GM23338 (cell line): ENCODE measurements around the gene ELFN2. TPM values are rescaled to one million over a fixed set of nuclear protein-coding genes. Genes with fewer than 3 reads are reported as not detected.
A peak's percentile ranks its signal among the peaks of the same experiment; 100 is the strongest.

Experiments used
- ATAC-seq: fragments of 200-7000 bp; cut with Tn5 transposase; 3 replicates; pipeline ENCODE4 v1.9.1; 2020
- DNase-seq: peaks from one replicate; pipeline ENCODE4 v3.0.0-alpha.2; 2015; ENCODE audit warnings: low spot score
- H2AFZ ChIP-seq: fragments of 200-600 bp; sonication (generic); 2 replicates; pipeline ENCODE4 v1.8.0; 2016; ENCODE audit warnings: antibody characterized with exemption, mild to moderate bottlenecking, moderate library complexity
- H3F3A ChIP-seq: fragments of 200-600 bp; sonication (generic); replicated peaks from 2 replicates; pipeline ENCODE4 v1.8.0; 2017; ENCODE audit warnings: antibody characterized with exemption, mixed run types, low read depth
- H3K27ac ChIP-seq: fragments of 200-600 bp; sonication (generic); 2 replicates; pipeline ENCODE4 v1.6.1; 2016; ENCODE audit warnings: low read depth
- H3K27me3 ChIP-seq: fragments of 200-600 bp; sonication (generic); 2 replicates; pipeline ENCODE4 v1.8.0; 2016; ENCODE audit warnings: mild to moderate bottlenecking, mixed run types, moderate library complexity; ENCODE audit not compliant: insufficient read depth
- H3K36me3 ChIP-seq: fragments of 200-600 bp; sonication (generic); 2 replicates; pipeline ENCODE4 v1.8.0; 2016; ENCODE audit warnings: mild to moderate bottlenecking; ENCODE audit not compliant: insufficient read depth
- H3K4me1 ChIP-seq: fragments of 200-600 bp; sonication (generic); 2 replicates; pipeline ENCODE4 v1.8.0; 2016; ENCODE audit warnings: mild to moderate bottlenecking, moderate library complexity; ENCODE audit not compliant: insufficient read depth
- H3K4me2 ChIP-seq: fragments of 200-600 bp; sonication (generic); 2 replicates; pipeline ENCODE4 v1.7.1; 2017; ENCODE audit warnings: mixed run types
- H3K4me3 ChIP-seq: fragments of 200-600 bp; sonication (generic); 2 replicates; pipeline ENCODE4 v1.6.1; 2016; ENCODE audit warnings: mixed run types
- H3K79me2 ChIP-seq: fragments of 200-600 bp; sonication (generic); replicated peaks from 2 replicates; pipeline ENCODE4 v1.8.0; 2017; ENCODE audit warnings: mild to moderate bottlenecking; ENCODE audit not compliant: insufficient read depth
- H3K9me2 ChIP-seq: fragments of 200-600 bp; sonication (generic); 2 replicates; pipeline ENCODE4 v1.8.0; 2017; ENCODE audit not compliant: insufficient read depth
- H4K20me1 ChIP-seq: fragments of 200-600 bp; sonication (generic); replicated peaks from 2 replicates; pipeline ENCODE4 v1.8.0; 2017; ENCODE audit warnings: mild to moderate bottlenecking; ENCODE audit not compliant: insufficient read depth
- H3K27ac Mint-ChIP-seq: 2 replicates; pipeline ENCODE4 v1.8.0; 2020; ENCODE audit warnings: inconsistent platforms, mild to moderate bottlenecking, moderate library complexity, mixed read lengths
- H3K27me3 Mint-ChIP-seq: 3 replicates; pipeline ENCODE4 v1.8.0; 2022; ENCODE audit warnings: low read depth, mild to moderate bottlenecking, moderate library complexity, mixed read lengths, inconsistent platforms; ENCODE audit not compliant: insufficient read depth, poor library complexity
- H3K36me3 Mint-ChIP-seq: 3 replicates; pipeline ENCODE4 v1.8.0; 2021; ENCODE audit warnings: low read depth, mild to moderate bottlenecking, inconsistent platforms, moderate library complexity, mixed read lengths
- H3K4me1 Mint-ChIP-seq: 3 replicates; pipeline ENCODE4 v1.8.0; 2020; ENCODE audit warnings: mild to moderate bottlenecking, inconsistent platforms, mixed read lengths
- H3K4me3 Mint-ChIP-seq: 3 replicates; pipeline ENCODE4 v1.8.0; 2021; ENCODE audit warnings: moderate library complexity, mild to moderate bottlenecking, inconsistent platforms, mixed read lengths
- H3K9me3 Mint-ChIP-seq: 3 replicates; pipeline ENCODE4 v1.8.0; 2020; ENCODE audit warnings: moderate library complexity, mild to moderate bottlenecking, inconsistent platforms, mixed read lengths
- CTCF ChIP-seq, 2 experiments: fragments of 200-600 bp in 1 of 2; sonication (generic) in 1 of 2; conservative IDR thresholded peaks; 2 replicates each; pipeline versions ENCODE4 v1.5.1 to v1.6.1; 2016 to 2017; ENCODE audit warnings: antibody characterized with exemption in 2 of 2, low read depth in 2 of 2, mild to moderate bottlenecking in 2 of 2, moderate library complexity in 1 of 2
- ETS1 ChIP-seq: IDR thresholded peaks from 2 replicates; pipeline ENCODE4 v1.6.1; 2016; ENCODE audit warnings: antibody characterized with exemption
- EZH2 ChIP-seq: fragments of 200-600 bp; sonication (generic); IDR thresholded peaks from one replicate; pipeline ENCODE4 v1.8.0; 2017; ENCODE audit warnings: antibody characterized with exemption, mild to moderate bottlenecking, low read depth; ENCODE audit not compliant: unreplicated experiment
- EZH2phosphoT487 ChIP-seq: fragments of 200-600 bp; sonication (generic); IDR thresholded peaks from one replicate; pipeline ENCODE4 v1.8.1; 2018; ENCODE audit warnings: antibody characterized with exemption; ENCODE audit not compliant: unreplicated experiment
- NANOG ChIP-seq: IDR thresholded peaks from 2 replicates; pipeline ENCODE4 v1.6.1; 2016; ENCODE audit warnings: antibody characterized with exemption, borderline replicate concordance
- POLR2AphosphoS5 ChIP-seq: IDR thresholded peaks from 2 replicates; pipeline ENCODE4 v1.6.1; 2016; ENCODE audit warnings: antibody characterized with exemption, low read depth
- REST ChIP-seq: IDR thresholded peaks from one replicate; pipeline ENCODE4 v1.6.1; 2018; ENCODE audit warnings: antibody characterized with exemption; ENCODE audit not compliant: unreplicated experiment
- STAT1 ChIP-seq: IDR thresholded peaks from one replicate; pipeline ENCODE4 v1.6.1; 2016; ENCODE audit warnings: antibody characterized with exemption; ENCODE audit not compliant: unreplicated experiment
- ZNF114 ChIP-seq: fragments of 250-450 bp; sonication (Bioruptor Pico); IDR thresholded peaks from 2 replicates; pipeline ENCODE4 v1.5.0; 2020; ENCODE audit warnings: mild to moderate bottlenecking, moderate library complexity
- ZNF462 ChIP-seq: fragments of 250-450 bp; sonication (Bioruptor Pico); IDR thresholded peaks from 2 replicates; pipeline ENCODE4 v1.5.0; 2020; ENCODE audit warnings: mild to moderate bottlenecking, moderate library complexity
- polyA plus RNA-seq: library from polyadenylated mRNA; unstranded; fragments of >200 nt; fragmentation: Nextera tagmentation; extraction: Ambion mirVana; gene quantifications from 2 replicates; pipeline ENCODE4 v1.2.1, GENCODE V29; 2016
- total RNA-seq: library from RNA; depleted of rRNA; stranded (reverse); fragments of >200 nt; shearing (Covaris generic); gene quantifications from 2 replicates; pipeline ENCODE4 v1.2.3, GENCODE V29; 2014

The ELFN2 gene
- total and polyA plus RNA-seq, 2 experiments from 2014 or later: 0.18 to 0.35 TPM

GRCh38 chr22:37379722-37380121 lies 47.6 kb downstream of the ELFN2 start:
- Histone ChIP-seq H3K36me3 (no peaks in the 10 kb centered on the region), H3K4me3 (no peak overlapping the region), H3K4me1 (no peaks in the 10 kb centered on the region), H3K79me2 (no peaks in the 10 kb centered on the region), H3K27ac (no peak overlapping the region), H2AFZ (no peak overlapping the region), H4K20me1 (no peaks in the 10 kb centered on the region), H3F3A (no peaks in the 10 kb centered on the region), H3K9me2 (no peaks in the 10 kb centered on the region), H3K27me3 (no peaks in the 10 kb centered on the region), H3K4me2 (no peak overlapping the region)
- no peaks in the 10 kb centered on the region for H3K9me3 Mint-ChIP-seq
- ATAC-seq (no peak), DNase-seq (no peak)
- H3K4me3 Mint-ChIP-seq: no peak overlapping the region
- H3K4me1 Mint-ChIP-seq: peaks cover 7% of the 10 kb centered on the region
- TF ChIP-seq NANOG (no peak), REST (no peak)
- no peak overlapping the region for H3K27ac Mint-ChIP-seq
- no peaks in the 10 kb centered on the region for H3K36me3 Mint-ChIP-seq
- H3K27me3 Mint-ChIP-seq: peaks cover 15% of the 10 kb centered on the region

- Histone ChIP-seq H3K4me2 (no peak overlapping the region), H3K27ac (no peak overlapping the region), H4K20me1 (no peaks in the 10 kb centered on the region), H3F3A (no peaks in the 10 kb centered on the region), H3K79me2 (no peaks in the 10 kb centered on the region), H3K4me3 (no peak overlapping the region), H3K27me3 (no peaks in the 10 kb centered on the region), H2AFZ (no peak overlapping the region), H3K36me3 (no peaks in the 10 kb centered on the region), H3K4me1 (no peaks in the 10 kb centered on the region), H3K9me2 (no peaks in the 10 kb centered on the region)
- Mint-ChIP-seq H3K4me3 (no peak overlapping the region), H3K27ac (no peak overlapping the region), H3K36me3 (no peaks in the 10 kb centered on the region), H3K27me3 (peaks cover 17% of the 10 kb centered on the region), H3K9me3 (no peaks in the 10 kb centered on the region), H3K4me1 (peaks cover 7% of the 10 kb centered on the region)
- DNase-seq: no peak
- peak; percentile 20; the same call in 2 of the 3 replicates for ATAC-seq
- TF ChIP-seq POLR2AphosphoS5: no peak
- TF ChIP-seq ZNF462 (CRISPR knock-in tag): no peak
- no peak for TF ChIP-seq EZH2phosphoT487
- TF ChIP-seq STAT1: no peak
- TF ChIP-seq EZH2: no peak
- no peak for TF ChIP-seq ZNF114
- no peak for TF ChIP-seq CTCF (conservative IDR thresholded peaks at IDR 0.05; ENCODE audit: low read depth in 2 of 2)
- no peak for TF ChIP-seq ETS1
Measured at GRCh38 chr22:37379085-37379484, 48.2 kb downstream of the ELFN2 start.
